Measurements from ENCODE around the gene SMARCB1. TPM values are rescaled to one million over a fixed set of nuclear protein-coding genes. Genes with fewer than 3 reads are reported as not detected.

SMARCB1 gene
- total RNA-seq, 1 experiment from 2014 or later, result 172 TPM

GRCh38 chr22:23800297-23801237 is 13.8 kb downstream of the SMARCB1 start:
- no peak for DNase-seq (ENCODE audit: low spot score)
- TF ChIP-seq EZH2 (IDR thresholded peaks at IDR 0.05; ENCODE audit: borderline replicate concordance, low read depth, low read length, poor library complexity, severe bottlenecking), result no peak
- TF ChIP-seq CTCF (conservative IDR thresholded peaks at IDR 0.05; ENCODE audit: low read depth, low read length), result no peak
- ChIA-PET POLR2A (ENCODE audit: low non-redundant PET) (no interaction called here), CTCF (interaction anchor here (0.6 kb wide), 1 partner anchor 182 kb away, joined by 6 read pairs; no protein-coding TSS in a partner anchor)
- BruUV-seq (replicated peaks), result no TSS peak
- Histone ChIP-seq H3K4me3 (ENCODE audit: low read depth, low read length, poor library complexity, severe bottlenecking) (no peak overlapping the region), H3K36me3 (ENCODE audit: insufficient read depth, low read length, poor library complexity, severe bottlenecking) (peaks cover 67% of the 10 kb centered on the region), H3K4me1 (ENCODE audit: insufficient read depth, low read length, poor library complexity, severe bottlenecking) (no peaks in the 10 kb centered on the region), H3K27me3 (replicated peaks; ENCODE audit: insufficient read depth, low read depth, low read length, poor library complexity) (no peaks in the 10 kb centered on the region), H3K9me3 (ENCODE audit: low read depth, low read length, poor library complexity, severe bottlenecking) (no peaks in the 10 kb centered on the region), H3K27ac (ENCODE audit: low read depth, low read length, poor library complexity, severe bottlenecking) (no peak overlapping the region)
- intact Hi-C loops (cut with micrococcal nuclease; ENCODE audit: unreplicated experiment), result no loop called here

- no peak for DNase-seq (ENCODE audit: low spot score)
- Histone ChIP-seq H3K4me1 (ENCODE audit: insufficient read depth, low read length, poor library complexity, severe bottlenecking) (no peaks in the 10 kb centered on the region), H3K4me3 (ENCODE audit: low read depth, low read length, poor library complexity, severe bottlenecking) (no peak overlapping the region), H3K36me3 (ENCODE audit: insufficient read depth, low read length, poor library complexity, severe bottlenecking) (peaks cover 74% of the 10 kb centered on the region), H3K27me3 (replicated peaks; ENCODE audit: insufficient read depth, low read depth, low read length, poor library complexity) (no peaks in the 10 kb centered on the region), H3K27ac (ENCODE audit: low read depth, low read length, poor library complexity, severe bottlenecking) (no peak overlapping the region), H3K9me3 (ENCODE audit: low read depth, low read length, poor library complexity, severe bottlenecking) (no peaks in the 10 kb centered on the region)
- ChIA-PET POLR2A (ENCODE audit: low non-redundant PET) (no interaction called here), CTCF (no interaction called here)
- intact Hi-C loops (cut with micrococcal nuclease; ENCODE audit: unreplicated experiment), result no loop called here
- TF ChIP-seq EZH2 (IDR thresholded peaks at IDR 0.05; ENCODE audit: borderline replicate concordance, low read depth, low read length, poor library complexity, severe bottlenecking) (no peak), CTCF (conservative IDR thresholded peaks at IDR 0.05; ENCODE audit: low read depth, low read length) (no peak)
- BruUV-seq (replicated peaks), result no TSS peak
Measured at GRCh38 chr22:23801238-23801821, 14.6 kb downstream of the SMARCB1 start.

- POLR2A ChIA-PET (ENCODE audit: low non-redundant PET), result no interaction called here
- peaks cover 74% of the 10 kb centered on the region for H3K36me3 ChIP-seq (ENCODE audit: insufficient read depth, low read length, poor library complexity, severe bottlenecking)
Measured at GRCh38 chr22:23801886-23802377, 15.2 kb downstream of the SMARCB1 start.

More at GRCh38 chr22:23801886-23802377, 15.2 kb downstream of the SMARCB1 start:
- BruUV-seq (replicated peaks), result no TSS peak
- Histone ChIP-seq H3K9me3 (ENCODE audit: low read depth, low read length, poor library complexity, severe bottlenecking) (no peaks in the 10 kb centered on the region), H3K27ac (ENCODE audit: low read depth, low read length, poor library complexity, severe bottlenecking) (no peak overlapping the region), H3K4me3 (ENCODE audit: low read depth, low read length, poor library complexity, severe bottlenecking) (no peak overlapping the region), H3K4me1 (ENCODE audit: insufficient read depth, low read length, poor library complexity, severe bottlenecking) (no peaks in the 10 kb centered on the region), H3K27me3 (replicated peaks; ENCODE audit: insufficient read depth, low read depth, low read length, poor library complexity) (no peaks in the 10 kb centered on the region)
- no peak for DNase-seq (ENCODE audit: low spot score)
- intact Hi-C loops (cut with micrococcal nuclease; ENCODE audit: unreplicated experiment), result no loop called here
- TF ChIP-seq CTCF (conservative IDR thresholded peaks at IDR 0.05; ENCODE audit: low read depth, low read length) (no peak), EZH2 (IDR thresholded peaks at IDR 0.05; ENCODE audit: borderline replicate concordance, low read depth, low read length, poor library complexity, severe bottlenecking) (no peak)
- CTCF ChIA-PET, result no interaction called here
